ENCODE measurements around the gene TXNRD3. TPM values are rescaled to one million over a fixed set of nuclear protein-coding genes. Genes with fewer than 3 reads are reported as not detected.

The TXNRD3 gene
- total RNA-seq, 2 experiments from 2014 or later = not detected

GRCh38 chr3:126616931-126617330 lies 38.0 kb downstream of the TXNRD3 start:
- TF ChIP-seq EZH2phosphoT487 (IDR thresholded peaks at IDR 0.05; ENCODE audit: borderline replicate concordance, low read depth, low read length) (no peak), CTCF (conservative IDR thresholded peaks at IDR 0.05; ENCODE audit: low read length) (no peak)
- no TSS peak for BruUV-seq (replicated peaks)

GRCh38 chr3:126613479-126614188 lies 41.3 kb downstream of the TXNRD3 start:
- BruUV-seq (replicated peaks) = no TSS peak
- CTCF ChIA-PET (ENCODE audit: unreplicated experiment) = no interaction called here

More at GRCh38 chr3:126616931-126617330, 38.0 kb downstream of the TXNRD3 start:
- Histone ChIP-seq H3K9me2 (ENCODE audit: insufficient read depth, low read length) (no peaks in the 10 kb centered on the region), H3K27ac (ENCODE audit: low read depth, low read length, poor library complexity, severe bottlenecking) (no peak overlapping the region), H3K9me3 (ENCODE audit: low read length) (no peaks in the 10 kb centered on the region), H3K4me2 (ENCODE audit: low read length) (no peak overlapping the region), H3K4me3 (ENCODE audit: low read depth, low read length, poor library complexity, severe bottlenecking) (no peak overlapping the region), H3K36me3 (ENCODE audit: insufficient read depth, low read length) (no peaks in the 10 kb centered on the region), H4K20me1 (ENCODE audit: insufficient read depth, low read length) (no peaks in the 10 kb centered on the region), H2AFZ (ENCODE audit: low read length) (no peak overlapping the region), H3K79me2 (ENCODE audit: insufficient read depth, low read depth, low read length) (no peaks in the 10 kb centered on the region), H3K4me1 (ENCODE audit: insufficient read depth, low read length, poor library complexity, severe bottlenecking) (no peaks in the 10 kb centered on the region)
- ChIA-PET POLR2A (no interaction called here), CTCF (ENCODE audit: unreplicated experiment) (no interaction called here)
- DNase-seq (ENCODE audit: low spot score) = no peak
- intact Hi-C loops (cut with micrococcal nuclease; ENCODE audit: unreplicated experiment) = no loop called here

More at GRCh38 chr3:126613479-126614188, 41.3 kb downstream of the TXNRD3 start:
- no peak for DNase-seq (ENCODE audit: low spot score)
- POLR2A ChIA-PET = interaction anchor here (1.0 kb wide), 1 partner anchor 8 kb away, joined by 3 read pairs; no protein-coding TSS in a partner anchor
- intact Hi-C loops (cut with micrococcal nuclease; ENCODE audit: unreplicated experiment) = no loop called here
- no peaks in the 10 kb centered on the region for H3K9me3 ChIP-seq (ENCODE audit: low read length)
- H3K4me2 ChIP-seq (ENCODE audit: low read length) = no peak overlapping the region
- no peaks in the 10 kb centered on the region for H3K9me2 ChIP-seq (ENCODE audit: insufficient read depth, low read length)
- H3K27ac ChIP-seq (ENCODE audit: low read depth, low read length, poor library complexity, severe bottlenecking) = no peak overlapping the region
- TF ChIP-seq CTCF (conservative IDR thresholded peaks at IDR 0.05; ENCODE audit: low read length) (no peak), EZH2phosphoT487 (IDR thresholded peaks at IDR 0.05; ENCODE audit: borderline replicate concordance, low read depth, low read length) (no peak)
- H3K4me3 ChIP-seq (ENCODE audit: low read depth, low read length, poor library complexity, severe bottlenecking) = no peak overlapping the region
- H3K4me1 ChIP-seq (ENCODE audit: insufficient read depth, low read length, poor library complexity, severe bottlenecking) = no peaks in the 10 kb centered on the region
- H4K20me1 ChIP-seq (ENCODE audit: insufficient read depth, low read length) = no peaks in the 10 kb centered on the region
- H2AFZ ChIP-seq (ENCODE audit: low read length) = no peak overlapping the region
- H3K79me2 ChIP-seq (ENCODE audit: insufficient read depth, low read depth, low read length) = no peaks in the 10 kb centered on the region
- no peaks in the 10 kb centered on the region for H3K36me3 ChIP-seq (ENCODE audit: insufficient read depth, low read length)
